NCI-H1417 (cell line): ENCODE data around the gene CHI3L1.

Experiments used
- DNase-seq, 3 experiments: peaks; one replicate each; lab custom pipeline; 2025; lab: John Stamatoyannopoulos, UW

The CHI3L1 gene

GRCh38 chr1:203181586-203182386 lies 4.7 kb downstream of the CHI3L1 start:
- DNase-seq: no peak

DNA sequence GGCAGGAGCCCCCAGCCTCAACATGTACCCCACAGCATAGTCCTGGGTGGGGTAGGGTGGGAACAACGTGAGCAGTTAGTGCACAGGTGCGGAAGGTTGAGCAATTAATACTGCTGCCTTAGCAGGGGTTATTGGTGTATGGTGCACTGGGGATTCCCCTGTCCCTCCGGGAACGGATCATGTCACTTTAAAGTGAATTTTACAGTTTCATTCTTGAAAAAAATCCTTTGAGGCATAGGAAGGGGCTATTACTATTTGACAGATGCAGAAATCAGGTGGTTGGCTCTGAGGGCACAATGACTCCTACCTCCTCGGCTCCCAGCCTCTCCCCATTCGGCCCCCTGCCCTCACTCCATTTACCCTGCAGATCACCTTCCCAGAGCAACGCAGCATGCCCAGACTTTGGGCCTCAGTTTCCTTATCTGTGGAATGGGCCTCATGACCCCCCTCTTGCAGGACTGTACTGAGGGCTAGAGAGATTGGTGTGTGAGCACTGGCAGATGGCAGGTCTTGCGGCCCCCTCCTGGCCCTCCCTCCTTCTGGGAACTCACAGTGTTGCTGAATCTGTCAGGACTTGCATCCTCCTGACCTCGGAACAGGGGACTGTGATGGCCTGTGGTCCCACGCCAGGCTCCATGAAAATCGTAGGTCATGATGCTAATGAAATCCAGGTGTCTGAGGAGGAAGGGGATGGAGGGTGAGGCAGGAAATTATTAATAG lies 5.7 kb downstream of the CHI3L1 start:
- DNase-seq: no peak

DNA sequence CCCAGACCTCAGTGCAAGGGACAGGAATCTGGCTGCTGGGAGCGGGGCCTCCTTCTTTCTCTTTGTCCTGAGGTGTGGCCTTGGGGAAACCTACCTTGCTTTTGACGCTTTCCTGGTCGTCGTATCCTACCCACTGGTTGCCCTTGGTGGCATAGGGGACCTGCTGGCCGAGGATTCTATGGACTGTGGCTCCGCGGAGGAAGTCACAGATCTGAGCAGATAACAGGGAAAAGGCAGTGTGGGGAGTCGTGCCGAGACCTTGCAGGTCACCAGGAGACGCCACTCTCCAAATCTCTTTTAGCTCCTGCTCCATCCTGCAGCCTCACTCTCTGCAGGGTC lies 6.9 kb downstream of the CHI3L1 start:
- DNase-seq: no peak

- DNase-seq: no peak
These were observed 7.5 kb downstream of the CHI3L1 start for GRCh38 chr1:203178821-203179666.

- DNase-seq: no peak
These were observed 8.4 kb downstream of the CHI3L1 start for GRCh38 chr1:203178083-203178482.

GRCh38 chr1:203177470-203178039 lies 8.9 kb downstream of the CHI3L1 start:
- no peak for DNase-seq

DNA sequence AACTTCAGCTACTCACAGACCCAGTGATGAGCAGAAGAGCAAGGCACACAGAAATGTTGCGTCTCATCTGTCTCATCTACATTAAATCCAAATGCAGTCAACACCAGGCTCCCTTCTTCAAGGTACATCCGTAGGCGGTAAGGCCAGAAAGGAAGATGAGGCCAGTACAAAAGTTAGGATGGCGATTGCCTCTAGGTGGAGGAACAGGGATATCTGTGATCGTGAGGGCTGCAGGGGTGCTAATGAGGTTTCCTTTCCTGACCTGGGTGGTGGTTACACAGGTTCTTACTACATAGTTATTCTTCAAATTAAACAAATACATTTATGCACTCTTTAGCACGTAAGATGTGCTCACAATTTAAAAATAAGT lies 9.5 kb downstream of the CHI3L1 start:
- no peak for DNase-seq

GRCh38 chr1:203176273-203177035 lies 10.1 kb downstream of the CHI3L1 start:
- DNase-seq: no peak

GRCh38 chr1:203175827-203176241 lies 10.7 kb downstream of the CHI3L1 start:
- no peak for DNase-seq

DNA sequence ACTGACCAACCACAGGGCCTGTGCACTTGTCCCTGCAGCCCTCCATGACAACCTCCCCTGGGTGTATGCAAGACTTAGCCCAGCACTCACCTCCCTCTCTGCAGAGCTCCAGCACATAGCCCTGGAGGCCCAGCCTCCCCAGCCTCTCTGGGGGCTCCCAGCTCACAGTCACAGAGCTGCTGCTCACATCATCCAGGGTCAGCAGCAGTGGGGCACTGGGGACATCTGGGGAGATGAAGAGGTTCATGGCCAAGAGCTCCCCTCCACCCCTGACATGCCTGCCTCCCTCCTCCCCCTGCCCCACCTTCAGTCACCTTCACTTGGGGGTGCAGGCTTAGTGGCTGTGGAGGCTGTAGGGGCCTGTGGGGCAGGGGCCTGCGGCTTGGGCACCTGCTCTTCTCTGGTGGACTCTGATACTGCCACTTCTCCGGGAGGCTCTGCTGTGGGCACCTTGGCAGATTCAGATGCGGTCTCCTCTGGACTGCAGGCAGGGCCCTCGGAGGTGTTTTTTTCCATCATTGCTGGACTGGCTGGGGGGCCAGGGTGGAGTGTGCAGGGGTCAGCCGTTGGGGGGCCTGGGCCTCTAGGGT lies 11.2 kb downstream of the CHI3L1 start, which contains the start of gene MYBPH:
MYBPH (minus strand) TSS at position 590 of the 590 bp plus-strand sequence; CDS start at position 519, 71 bp downstream.
- no peak for DNase-seq

- no peak for DNase-seq
These were observed 12.0 kb downstream of the CHI3L1 start for GRCh38 chr1:203174324-203174985.

DNA sequence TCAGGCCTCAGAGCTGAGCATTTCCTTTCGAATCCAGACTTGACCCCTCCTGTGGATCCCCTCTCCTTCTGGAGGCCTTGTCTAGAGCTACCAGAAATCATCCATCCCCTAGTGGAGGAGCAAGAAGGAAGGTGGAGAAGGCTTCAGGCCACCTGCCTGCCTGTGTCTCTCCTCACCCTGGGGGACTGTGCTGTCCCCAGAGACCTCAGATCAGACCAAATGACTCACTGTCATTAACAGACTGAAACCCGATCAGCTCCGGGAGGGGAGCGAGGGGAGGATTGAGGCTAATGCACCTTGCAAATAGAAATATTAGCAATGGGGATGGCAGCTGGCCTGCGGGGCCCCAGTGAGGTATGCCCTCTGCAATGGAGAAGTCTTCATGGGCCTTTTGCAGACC lies 12.9 kb downstream of the CHI3L1 start:
- DNase-seq: peak in 2 of 3 experiments; percentile 15 to 60

DNA sequence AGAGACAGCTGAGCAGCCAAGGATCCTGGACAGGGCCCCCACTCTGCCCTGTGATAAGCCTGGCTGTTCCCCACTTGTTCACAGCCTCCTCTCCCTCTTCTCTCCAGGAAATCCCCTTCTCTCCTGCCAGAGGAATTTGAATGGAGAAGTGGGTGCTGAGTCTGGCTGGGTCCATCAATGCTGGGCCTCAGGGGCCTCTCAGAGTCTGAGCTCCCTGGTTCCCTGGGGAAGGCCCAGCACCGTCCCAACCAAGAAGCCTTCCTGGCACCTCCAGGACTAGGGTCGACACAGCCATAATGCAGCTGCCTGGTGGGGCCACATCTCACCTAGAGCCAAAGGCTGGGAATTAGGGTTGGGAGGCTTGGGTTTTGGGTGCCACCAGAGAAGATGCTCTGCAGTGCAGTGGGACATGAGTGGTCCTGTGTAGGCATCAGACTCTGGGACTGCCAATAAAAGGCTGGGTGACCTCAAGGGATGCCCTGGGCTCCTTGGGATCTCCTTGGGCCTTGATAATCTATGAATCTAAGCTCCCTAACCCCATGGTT lies 13.4 kb downstream of the CHI3L1 start:
- no peak for DNase-seq

- peak; percentile 12 to 74 (median 40) for DNase-seq
These were observed 14.1 kb downstream of the CHI3L1 start for GRCh38 chr1:203172184-203173010.

DNA sequence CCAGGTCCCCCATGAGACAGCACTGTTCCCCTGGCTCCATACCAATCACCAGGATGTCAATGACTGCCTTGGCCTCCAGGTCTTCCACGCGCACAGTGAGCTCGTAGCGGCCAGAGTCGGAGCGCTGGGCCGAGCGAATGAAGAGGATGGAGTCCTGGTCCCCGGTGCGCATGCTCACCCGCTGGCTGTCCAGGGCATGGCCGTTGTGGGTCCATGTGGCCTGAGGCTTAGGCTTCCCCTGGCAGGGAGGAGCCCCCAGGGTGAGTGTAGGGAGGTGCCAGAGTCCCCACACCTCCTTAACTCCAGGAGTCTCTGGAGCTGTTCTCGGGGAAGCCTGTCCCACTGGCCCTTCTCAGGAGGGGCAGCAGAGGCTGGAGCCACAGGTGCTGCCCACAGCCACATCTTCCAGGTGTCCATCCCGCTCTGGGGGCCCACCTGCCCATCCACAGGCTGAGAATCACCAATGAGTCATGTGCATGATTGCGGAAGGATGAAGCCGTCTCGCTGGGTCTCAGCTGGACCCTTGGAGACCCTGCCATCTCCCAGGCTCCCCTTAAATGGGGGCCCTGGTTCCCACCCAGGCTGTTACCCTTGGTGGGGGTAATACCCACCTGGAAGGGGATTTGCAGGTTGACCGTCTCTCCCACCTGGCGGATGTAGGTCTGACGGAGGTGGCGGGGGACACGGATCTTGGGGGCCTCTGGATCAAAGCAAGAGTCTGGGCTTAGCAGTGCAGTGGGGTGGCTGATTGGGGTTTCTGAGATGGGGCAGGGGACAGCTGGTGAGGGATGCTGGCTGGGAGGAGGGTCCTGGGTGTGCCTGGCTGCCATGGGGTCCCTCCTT lies 14.9 kb downstream of the CHI3L1 start:
- DNase-seq: no peak

DNA sequence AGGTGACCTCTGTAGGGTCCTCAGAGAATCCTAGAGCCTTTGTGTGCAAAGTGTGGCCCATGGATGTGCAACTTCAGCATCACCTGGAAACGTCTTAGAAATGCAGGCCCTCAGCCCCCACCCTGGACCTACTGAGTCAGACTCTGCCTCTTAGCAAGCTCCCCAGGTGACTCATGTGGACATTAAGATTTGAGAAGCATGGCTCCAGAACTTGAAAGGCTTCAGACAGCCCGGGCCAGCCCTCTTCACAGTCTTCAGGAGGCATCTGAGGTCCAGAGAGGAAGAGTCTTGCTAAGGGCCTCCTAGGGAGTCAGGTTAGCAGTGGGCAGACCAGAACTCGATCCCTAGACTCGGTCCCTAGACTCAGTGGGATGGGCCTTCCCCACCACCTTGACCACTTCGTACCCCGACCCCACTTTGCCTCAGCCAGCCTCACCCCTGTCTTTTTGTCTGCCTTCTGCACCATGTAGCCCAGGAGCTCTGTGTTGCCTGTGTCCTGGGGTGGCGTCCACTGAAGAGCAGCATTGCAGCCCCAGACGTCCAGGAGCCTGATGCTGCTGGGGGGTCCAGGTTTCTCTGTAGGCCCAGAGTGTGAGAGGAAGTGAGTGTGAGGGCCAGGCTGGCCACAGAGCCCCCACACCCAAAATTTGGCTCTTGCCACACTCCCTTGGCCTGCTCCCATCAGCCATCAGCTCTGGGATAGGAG lies 15.7 kb downstream of the CHI3L1 start:
- no peak for DNase-seq

GRCh38 chr1:203169770-203170520 lies 16.6 kb downstream of the CHI3L1 start:
- no peak for DNase-seq
